Heart left ventricle (tissue), 16 donors: ENCODE data around the gene CXorf38. TPM values are rescaled to one million over a fixed set of nuclear protein-coding genes. Genes with fewer than 3 reads are reported as not detected.
A peak's percentile ranks its signal among the peaks of the same experiment; 100 is the strongest.

Source experiments
- ATAC-seq, 4 donors: fragments of 200-7000 bp; cut with Tn5 transposase; one replicate each; pipeline ENCODE4 v1.9.1; 2020 to 2022; ENCODE audit warnings: moderate library complexity in 4 of 4, mild to moderate bottlenecking in 3 of 4, moderate number of reproducible peaks in 1 of 4
- DNase-seq, 5 donors: peaks; one replicate each; pipeline ENCODE4 v3.0.0-alpha.2; 2020
- H3K27ac ChIP-seq, 12 donors: fragments of 200-600 bp; sonication (generic) in 4 of 12; one replicate each; pipeline versions ENCODE4 v1.5.0 to v1.8.0; 2016 to 2022; ENCODE audit warnings: mild to moderate bottlenecking in 2 of 12
- H3K27me3 ChIP-seq, 9 donors: fragments of 200-600 bp; sonication (generic) in 2 of 9; one replicate each; pipeline versions ENCODE4 v1.5.1 to v1.8.0; 2016 to 2022; ENCODE audit warnings: mild to moderate bottlenecking in 3 of 9
- H3K36me3 ChIP-seq, 9 donors: fragments of 200-600 bp; sonication (generic) in 2 of 9; one replicate each; pipeline versions ENCODE4 v1.5.0 to v1.8.0; 2018 to 2022; ENCODE audit warnings: mild to moderate bottlenecking in 2 of 9
- H3K4me1 ChIP-seq, 12 donors: fragments of 200-600 bp; sonication (generic) in 4 of 12; one replicate each; pipeline versions ENCODE4 v1.5.0 to v1.8.0; 2016 to 2022; ENCODE audit warnings: mild to moderate bottlenecking in 3 of 12
- H3K4me3 ChIP-seq, 12 donors: fragments of 200-600 bp; sonication (generic) in 4 of 12; one replicate each; pipeline versions ENCODE4 v1.5.0 to v1.8.0; 2017 to 2022; ENCODE audit warnings: mild to moderate bottlenecking in 9 of 12, moderate library complexity in 4 of 12
- H3K9me3 ChIP-seq, 12 donors: fragments of 200-600 bp; sonication (generic) in 4 of 12; one replicate each; pipeline versions ENCODE4 v1.5.0 to v1.8.0; 2016 to 2022; ENCODE audit warnings: mild to moderate bottlenecking in 1 of 12
- POLR2A ChIP-seq, 2 donors: fragments of 450-650 bp; IDR thresholded peaks; one replicate each; pipeline ENCODE4 v1.6.1; 2017; ENCODE audit warnings: antibody characterized with exemption in 2 of 2, mild to moderate bottlenecking in 2 of 2, moderate library complexity in 2 of 2
- WGBS, 4 donors: extraction: QIAGEN DNeasy Blood & Tissue Kit in 2 of 4; methylation state at CpG; one replicate each; pipeline versions ENCODE4 v1.1.5 to v1.1.7; 2013 to 2018; 5-methylcytosine and 5-hydroxymethylcytosine counted together
- intact Hi-C, 10 donors: fragments of 100-400 bp; cut with DNase I; formaldehyde crosslinking; loops; one replicate each; pipeline versions ENCODE4 v1.11.1 to v1.14.2; 2022
- polyA plus RNA-seq, 2 donors: library from polyadenylated mRNA; stranded (reverse); fragments of 200-250 nt; gene quantifications; one replicate each; pipeline ENCODE4 v1.2.3, GENCODE V29; 2013
- total RNA-seq, 9 donors: library from RNA; depleted of rRNA in 2 of 9; stranded (reverse); fragments of >200 nt in 2 of 9; fragmentation: NEBNext Ultra II Directional in 3 of 9; extraction: Animal tissue kit (Norgen Biotek cat#: 25700) in 3 of 9; gene quantifications; one replicate each; pipeline versions ENCODE4 v1.1.0 to v1.2.4, GENCODE V29; 2016 to 2023
- TF ChIP-seq, protein P1 (sequence below), 12 donors: fragments of 200-600 bp; sonication (generic) in 4 of 12; IDR thresholded peaks; one replicate each; pipeline versions ENCODE4 v1.5.0 to v1.8.0; 2018 to 2022; ENCODE audit warnings: antibody characterized with exemption in 12 of 12, mild to moderate bottlenecking in 5 of 12
- donor health status: ischemic (EF 13 %, LVEDD 7.1; RV severe dilation, severe dysfunction).
- donor health status: healthy with polysubstance abuse.
- donor health status: DM: no; HTN: yes; CAD: no.
- donor health status: DM: no; HTN: no; CAD: no.
- donor health status: ischemic (EF 25% LVEDD 6.9; RV normal size, moderate dysfunction).
- donor health status: ischemic (EF 25% LVEDD 5.7; RV mildly dilated, moderate dysfunction).
- donor health status: healthy.
- donor health status: DM: yes; HTN: yes; CAD: no.
- donor health status: ischemic (EF 35%, LVEDD 5.7; RV mildly dilated, moderate dysfunction).
- donor health status: nonischemic (EF 11% LVEDD 7.7; RV severe dilation, severe dysfunction).
- donor health status: DM: yes; HTN: yes; CAD: no.
- donor health status: PGD.
- donor health status: ischemic (EF 29% LVEDD 5.4; RV normal size, mild dysfunction).
- donor health status: nonischemic (EF 23%, LVEDD 6.1; RV moderate dilation, normal function).

CXorf38 gene
- total and polyA plus RNA-seq, 11 donors = 2.6 to 16.0 (median 5.4) TPM

DNA sequence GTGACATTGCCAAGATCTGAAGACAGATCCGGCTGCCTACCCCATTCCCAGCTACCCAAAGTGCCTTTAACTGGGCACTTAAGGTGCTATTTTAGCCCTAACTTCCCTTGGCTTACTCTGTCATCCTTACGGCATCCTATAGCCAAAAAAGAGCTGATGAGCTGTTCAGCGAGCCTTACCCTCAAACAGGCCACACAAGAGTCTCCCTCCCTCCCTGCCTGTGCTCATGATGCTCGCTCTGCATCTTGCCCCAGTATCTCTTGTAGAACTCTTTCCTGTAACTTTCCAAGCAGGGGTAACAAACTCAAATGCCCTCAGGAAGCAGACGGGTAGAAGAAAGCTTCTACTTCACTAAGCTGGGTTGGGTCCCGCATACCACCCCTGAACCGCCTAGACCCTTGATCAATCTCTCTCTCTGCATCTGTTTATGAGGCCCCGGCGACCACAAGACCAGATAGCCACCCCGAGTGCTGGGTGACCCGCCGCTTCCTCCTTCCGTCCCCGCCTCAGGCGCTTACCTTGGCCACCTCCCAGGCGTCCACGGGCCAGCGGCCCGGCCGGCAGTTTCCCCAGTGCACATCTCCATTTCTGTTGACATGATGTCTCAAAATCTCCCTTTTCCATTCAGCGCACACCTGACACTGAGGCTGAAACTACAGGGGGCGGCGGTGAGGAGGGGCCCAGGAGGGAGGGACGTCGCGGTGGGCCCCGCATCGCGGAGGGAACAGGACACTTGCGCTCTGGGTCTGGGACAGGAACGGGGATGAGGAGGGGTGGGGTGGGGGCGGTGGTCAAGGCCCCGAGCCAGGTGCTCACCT is 663 bp downstream of the CXorf38 start:
- TF ChIP-seq POLR2A (IDR thresholded peaks at IDR 0.05) = no peak
- TF ChIP-seq, protein P1, sequence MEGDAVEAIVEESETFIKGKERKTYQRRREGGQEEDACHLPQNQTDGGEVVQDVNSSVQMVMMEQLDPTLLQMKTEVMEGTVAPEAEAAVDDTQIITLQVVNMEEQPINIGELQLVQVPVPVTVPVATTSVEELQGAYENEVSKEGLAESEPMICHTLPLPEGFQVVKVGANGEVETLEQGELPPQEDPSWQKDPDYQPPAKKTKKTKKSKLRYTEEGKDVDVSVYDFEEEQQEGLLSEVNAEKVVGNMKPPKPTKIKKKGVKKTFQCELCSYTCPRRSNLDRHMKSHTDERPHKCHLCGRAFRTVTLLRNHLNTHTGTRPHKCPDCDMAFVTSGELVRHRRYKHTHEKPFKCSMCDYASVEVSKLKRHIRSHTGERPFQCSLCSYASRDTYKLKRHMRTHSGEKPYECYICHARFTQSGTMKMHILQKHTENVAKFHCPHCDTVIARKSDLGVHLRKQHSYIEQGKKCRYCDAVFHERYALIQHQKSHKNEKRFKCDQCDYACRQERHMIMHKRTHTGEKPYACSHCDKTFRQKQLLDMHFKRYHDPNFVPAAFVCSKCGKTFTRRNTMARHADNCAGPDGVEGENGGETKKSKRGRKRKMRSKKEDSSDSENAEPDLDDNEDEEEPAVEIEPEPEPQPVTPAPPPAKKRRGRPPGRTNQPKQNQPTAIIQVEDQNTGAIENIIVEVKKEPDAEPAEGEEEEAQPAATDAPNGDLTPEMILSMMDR (IDR thresholded peaks at IDR 0.05) = no peak
- H3K27ac ChIP-seq = peak overlapping the region; percentile 57 to 88 (median 84)
- peaks cover 0 to 3% (median 0%) of the 10 kb centered on the region in 9 donors for H3K27me3 ChIP-seq
- intact Hi-C loops = loop anchor here in 4 of 10 donors (5.0 to 10.0 kb wide), 3 partner anchors 62 to 104 kb away; partner anchors contain the start of genes ATP6AP2 (in 1 of the 4) and MED14 (in 1 of the 4)
- no peaks in the 10 kb centered on the region for H3K9me3 ChIP-seq
- H3K36me3 ChIP-seq = peaks cover 0 to 16% (median 6%) of the 10 kb centered on the region in 9 donors
- H3K4me3 ChIP-seq = peak overlapping the region; percentile 70 to 98 (median 83)
- H3K4me1 ChIP-seq = peaks cover 0 to 53% (median 18%) of the 10 kb centered on the region in 12 donors
- 0 to 19% (median 5%) methylated on average over 19 to 33 of the region's 33 CpGs for WGBS, 4 donors
- ATAC-seq (peak in 3 of 4 donors; percentile 48 to 51 (median 49)), DNase-seq (peak; percentile 21 to 64 (median 46))

DNA sequence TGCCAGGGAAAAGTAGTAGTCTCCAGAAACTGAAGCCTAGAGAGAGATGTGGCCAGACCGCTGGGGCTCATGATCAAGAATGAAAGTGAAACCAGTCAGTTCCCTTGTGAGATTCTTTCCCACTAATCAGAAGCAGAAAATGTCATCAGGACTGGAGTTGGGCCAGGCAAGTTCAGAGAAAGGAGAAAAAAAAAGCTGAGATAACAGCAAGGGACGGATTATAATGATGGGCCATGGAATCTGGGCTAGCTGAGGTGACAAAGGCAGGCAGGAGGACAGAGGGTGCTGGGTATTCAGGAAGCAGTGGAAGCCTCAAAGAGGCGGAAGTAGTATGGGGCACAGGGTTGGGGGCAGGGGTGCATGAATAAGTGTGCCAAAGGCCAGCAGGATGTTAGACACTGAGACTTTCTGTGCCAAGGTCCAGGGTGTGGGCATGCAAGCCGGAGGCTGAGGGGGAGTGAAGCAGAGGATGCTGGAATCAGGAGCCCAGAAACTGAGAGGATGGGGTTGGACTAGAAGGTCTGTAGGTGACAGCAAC is 2.5 kb downstream of the CXorf38 start:
- ATAC-seq (peak; percentile 35 to 76 (median 58)), DNase-seq (peak in 4 of 5 donors; percentile 48 to 62 (median 62))
- Histone ChIP-seq H3K27me3 (peaks cover 0 to 8% (median 0%) of the 10 kb centered on the region in 9 donors), H3K9me3 (no peaks in the 10 kb centered on the region), H3K4me1 (peaks cover 0 to 64% (median 18%) of the 10 kb centered on the region in 12 donors), H3K36me3 (peaks cover 0 to 28% (median 3%) of the 10 kb centered on the region in 9 donors), H3K4me3 (peak overlapping the region in 11 of 12 donors; percentile 6 to 57 (median 40)), H3K27ac (peak overlapping the region; percentile 40 to 87 (median 76))
- TF ChIP-seq, protein P1 (IDR thresholded peaks at IDR 0.05) = no peak
- TF ChIP-seq POLR2A (IDR thresholded peaks at IDR 0.05) = no peak
- intact Hi-C loops = loop anchor here in 4 of 10 donors (5.0 to 10.0 kb wide), 3 partner anchors 60 to 103 kb away; partner anchors contain the start of genes ATP6AP2 (in 1 of the 4) and MED14 (in 1 of the 4)
- WGBS, 4 donors = 0 to 30% (median 9%) methylated on average over 4 of the region's 4 CpGs

DNA sequence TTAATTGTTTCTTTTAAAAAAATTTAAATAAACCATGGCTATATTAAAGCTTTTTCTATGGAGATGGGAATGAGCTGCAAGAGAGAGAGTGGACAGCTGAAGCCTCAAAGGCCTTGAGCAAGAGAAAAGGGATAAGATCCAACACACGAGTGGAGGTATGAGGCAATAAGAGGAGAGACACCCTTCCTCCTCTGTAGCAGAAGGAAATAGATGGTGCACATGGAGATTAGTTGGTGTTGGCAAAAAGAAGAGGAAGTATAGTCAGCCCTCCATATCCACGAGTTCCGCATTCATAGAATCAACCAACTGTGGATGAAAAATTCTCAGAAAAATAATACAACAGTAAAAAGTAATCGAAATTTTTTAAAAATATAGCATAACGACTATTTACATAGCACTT is 3.2 kb downstream of the CXorf38 start:
- ATAC-seq = peak in 3 of 4 donors; percentile 5 to 22 (median 10)
- intact Hi-C loops = loop anchor here in 2 of 10 donors (10.0 kb wide), 2 partner anchors 59 to 91 kb away; partner anchors contain the start of genes ATP6AP2 (in 1 of the 2) and MED14 (in 1 of the 2)
- WGBS, 4 donors = 50 to 69% (median 59%) methylated on average over 5 of the region's 5 CpGs
- no peak for TF ChIP-seq POLR2A (IDR thresholded peaks at IDR 0.05)
- TF ChIP-seq, protein P1 (IDR thresholded peaks at IDR 0.05) = no peak
- H3K27me3 ChIP-seq = peaks cover 0 to 15% (median 0%) of the 10 kb centered on the region in 9 donors
- peaks cover 0 to 70% (median 18%) of the 10 kb centered on the region in 12 donors for H3K4me1 ChIP-seq
- peak overlapping the region in 11 of 12 donors; percentile 64 to 87 (median 77) for H3K27ac ChIP-seq
- no peak for DNase-seq
- H3K4me3 ChIP-seq = peak overlapping the region in 9 of 12 donors; percentile 35 to 57 (median 44)
- H3K9me3 ChIP-seq = no peaks in the 10 kb centered on the region
- peaks cover 0 to 33% (median 3%) of the 10 kb centered on the region in 9 donors for H3K36me3 ChIP-seq
